Heart left ventricle (tissue), 13 donors: Measurements from ENCODE around the gene HDLBP.

Experiments
- CTCF ChIP-seq, 12 donors: fragments of 200-600 bp; sonication (generic) in 4 of 12; IDR thresholded peaks; one replicate each; pipeline versions ENCODE4 v1.5.0 to v1.8.0; 2018 to 2022; ENCODE audit warnings: antibody characterized with exemption in 12 of 12, mild to moderate bottlenecking in 5 of 12
- POLR2A ChIP-seq, 2 donors: fragments of 450-650 bp; IDR thresholded peaks; one replicate each; pipeline ENCODE4 v1.6.1; 2017; ENCODE audit warnings: antibody characterized with exemption in 2 of 2, mild to moderate bottlenecking in 2 of 2, moderate library complexity in 2 of 2
- donor health status: ischemic (EF 13 %, LVEDD 7.1; RV severe dilation, severe dysfunction).
- donor health status: DM: no; HTN: yes; CAD: no.
- donor health status: DM: no; HTN: no; CAD: no.
- donor health status: ischemic (EF 25% LVEDD 6.9; RV normal size, moderate dysfunction).
- donor health status: ischemic (EF 25% LVEDD 5.7; RV mildly dilated, moderate dysfunction).
- donor health status: ischemic (EF 35%, LVEDD 5.7; RV mildly dilated, moderate dysfunction).
- donor health status: nonischemic (EF 11% LVEDD 7.7; RV severe dilation, severe dysfunction).
- donor health status: DM: yes; HTN: yes; CAD: no.
- donor health status: PGD.
- donor health status: ischemic (EF 29% LVEDD 5.4; RV normal size, mild dysfunction).
- donor health status: nonischemic (EF 23%, LVEDD 6.1; RV moderate dilation, normal function).

DNA sequence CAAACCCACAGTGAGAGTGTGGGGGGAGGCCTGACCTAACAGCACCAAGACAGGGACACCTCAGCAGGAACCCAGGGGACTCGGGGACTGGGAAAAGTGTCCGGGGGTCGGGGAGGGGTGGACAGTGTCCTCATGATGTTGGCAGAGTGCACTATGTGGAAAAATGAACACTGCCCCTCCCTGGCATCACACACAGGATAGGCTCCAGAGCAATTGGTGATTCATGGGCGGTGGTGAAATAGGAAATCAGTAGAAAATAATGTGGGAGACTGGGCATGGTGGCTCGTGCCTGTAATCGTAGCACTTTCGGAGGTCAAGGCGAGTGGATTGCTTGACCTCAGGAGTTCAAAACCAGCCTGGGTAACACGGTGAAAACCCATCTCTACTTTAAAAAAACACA is 130.6 kb downstream of the HDLBP start:
- no peak for TF ChIP-seq CTCF (IDR thresholded peaks at IDR 0.05)
- no peak for TF ChIP-seq POLR2A (IDR thresholded peaks at IDR 0.05)
